LHCN-M2 (cell line): ENCODE measurements around the gene VOPP1. TPM values are rescaled to one million over a fixed set of nuclear protein-coding genes. Genes with fewer than 3 reads are reported as not detected.

Source experiments
- DNase-seq: peaks from one replicate; pipeline ENCODE4 v3.0.0-alpha.2; 2012; ENCODE audit warnings: low read depth
- total RNA-seq: library from RNA; depleted of rRNA; stranded (reverse); fragments of >200 nt; gene quantifications from 2 replicates; pipeline ENCODE4 v1.2.3, GENCODE V29; 2014

Gene VOPP1
- total RNA-seq, 1 experiment from 2014 or later = 201 TPM

- DNase-seq = peak; percentile 89
These were observed 39.1 kb downstream of the VOPP1 start for GRCh38 chr7:55533050-55533728.

GRCh38 chr7:55532150-55532917 lies 40.0 kb downstream of the VOPP1 start:
- peak; percentile 36 for DNase-seq

GRCh38 chr7:55531536-55531935 lies 40.8 kb downstream of the VOPP1 start:
- no peak for DNase-seq

- no peak for DNase-seq
These were observed 45.0 kb downstream of the VOPP1 start for GRCh38 chr7:55527307-55527706.

GRCh38 chr7:55526770-55527169 lies 45.5 kb downstream of the VOPP1 start:
- DNase-seq = no peak

- no peak for DNase-seq
These were observed 46.0 kb downstream of the VOPP1 start for GRCh38 chr7:55526329-55526728.

- DNase-seq = no peak
These were observed 47.6 kb downstream of the VOPP1 start for GRCh38 chr7:55524558-55525310.

- DNase-seq = no peak
These were observed 48.9 kb downstream of the VOPP1 start for GRCh38 chr7:55523366-55523765.

- DNase-seq = no peak
These were observed 50.1 kb downstream of the VOPP1 start for GRCh38 chr7:55521917-55522902.

- no peak for DNase-seq
These were observed 50.8 kb downstream of the VOPP1 start for GRCh38 chr7:55521512-55521911.

GRCh38 chr7:55520426-55521140 lies 51.7 kb downstream of the VOPP1 start:
- no peak for DNase-seq

GRCh38 chr7:55518836-55519235 lies 53.5 kb downstream of the VOPP1 start:
- DNase-seq = no peak

- no peak for DNase-seq
These were observed 54.2 kb downstream of the VOPP1 start for GRCh38 chr7:55517936-55518689.

- DNase-seq = no peak
These were observed 55.1 kb downstream of the VOPP1 start for GRCh38 chr7:55517191-55517633.

GRCh38 chr7:55516409-55516808 lies 55.9 kb downstream of the VOPP1 start:
- no peak for DNase-seq

- no peak for DNase-seq
These were observed 56.6 kb downstream of the VOPP1 start for GRCh38 chr7:55515569-55516279.

GRCh38 chr7:55514546-55515265 lies 57.6 kb downstream of the VOPP1 start:
- no peak for DNase-seq

GRCh38 chr7:55513868-55514267 lies 58.4 kb downstream of the VOPP1 start:
- no peak for DNase-seq
